Urinary bladder (tissue), 4 donors: ENCODE results near the gene EMC8. TPM values are rescaled to one million over a fixed set of nuclear protein-coding genes. Genes with fewer than 3 reads are reported as not detected.

ENCODE experiments used
- DNase-seq: peaks from one replicate; pipeline ENCODE4 v3.0.0-alpha.2; 2015; ENCODE audit errors: extremely low spot score
- H3K27ac ChIP-seq: one replicate; pipeline ENCODE4 v1.5.1; 2013; ENCODE audit warnings: low read depth, mild to moderate bottlenecking, moderate library complexity
- H3K36me3 ChIP-seq: one replicate; pipeline ENCODE4 v1.6.1; 2013; ENCODE audit warnings: mild to moderate bottlenecking, moderate library complexity; ENCODE audit not compliant: insufficient read depth
- H3K4me1 ChIP-seq: one replicate; pipeline ENCODE4 v1.6.1; 2013; ENCODE audit warnings: mild to moderate bottlenecking, moderate library complexity; ENCODE audit not compliant: insufficient read depth
- H3K4me3 ChIP-seq: one replicate; pipeline ENCODE4 v1.5.1; 2013; ENCODE audit warnings: low read depth, low read length
- WGBS: extraction: QIAGEN DNeasy Blood & Tissue Kit; methylation state at CpG from one replicate; pipeline ENCODE4 v1.1.7; 2013; 5-methylcytosine and 5-hydroxymethylcytosine counted together
- polyA plus RNA-seq: library from polyadenylated mRNA; stranded (reverse); fragments of 200-250 nt; gene quantifications from one replicate; pipeline ENCODE4 v1.2.3, GENCODE V29; 2013
- total RNA-seq: library from RNA; depleted of rRNA; stranded (reverse); fragments of >200 nt; gene quantifications from one replicate; pipeline ENCODE4 v1.2.3, GENCODE V29; 2014
- donor health status: healthy with polysubstance abuse.
- donor health status: healthy.

EMC8 gene
- total and polyA plus RNA-seq, 2 donors = 15.0 to 19.0 TPM

DNA sequence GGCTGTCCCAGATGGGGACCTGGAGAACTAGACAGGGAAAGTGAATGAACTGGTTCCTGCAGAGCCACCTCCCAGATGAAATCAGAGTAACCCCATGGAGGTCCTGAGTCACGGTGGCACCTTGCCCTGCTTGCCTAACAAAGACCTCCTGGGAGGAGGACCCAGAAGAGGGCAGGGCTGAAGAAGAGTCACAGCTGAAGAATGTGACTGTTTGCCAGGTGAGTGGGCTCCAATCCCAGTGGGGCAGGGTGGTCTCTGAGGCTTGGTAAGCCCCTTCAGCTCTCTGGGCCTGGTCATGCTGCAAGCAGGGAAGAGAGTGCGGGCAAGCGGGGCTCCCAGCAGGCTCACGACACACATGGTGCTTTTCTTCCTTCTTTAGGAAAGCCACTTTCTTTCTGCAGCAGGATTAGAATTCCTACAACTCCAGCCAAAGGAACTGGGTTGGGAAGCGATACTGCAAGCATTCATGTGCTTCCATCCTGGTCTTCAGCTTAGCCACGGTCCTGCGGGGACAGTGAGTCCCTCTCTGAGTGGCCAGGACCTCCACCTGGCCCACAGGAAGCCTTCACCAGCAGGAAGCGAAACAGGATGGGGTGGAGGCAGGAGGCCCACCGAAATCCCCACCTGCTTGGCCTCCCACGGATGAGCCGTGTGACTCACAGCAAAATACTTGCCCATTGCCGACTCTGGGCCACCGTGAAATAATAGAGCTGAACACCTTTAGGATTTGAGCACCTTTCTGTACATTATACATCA is 52.7 kb downstream of the EMC8 start:
- H3K36me3 ChIP-seq = no peaks in the 10 kb centered on the region
- H3K4me1 ChIP-seq = no peaks in the 10 kb centered on the region
- 74% methylated on average over 13 of the region's 13 CpGs for WGBS
- no peak for DNase-seq
- H3K27ac ChIP-seq = peak overlapping the region; percentile 57
- H3K4me3 ChIP-seq = no peak overlapping the region

DNA sequence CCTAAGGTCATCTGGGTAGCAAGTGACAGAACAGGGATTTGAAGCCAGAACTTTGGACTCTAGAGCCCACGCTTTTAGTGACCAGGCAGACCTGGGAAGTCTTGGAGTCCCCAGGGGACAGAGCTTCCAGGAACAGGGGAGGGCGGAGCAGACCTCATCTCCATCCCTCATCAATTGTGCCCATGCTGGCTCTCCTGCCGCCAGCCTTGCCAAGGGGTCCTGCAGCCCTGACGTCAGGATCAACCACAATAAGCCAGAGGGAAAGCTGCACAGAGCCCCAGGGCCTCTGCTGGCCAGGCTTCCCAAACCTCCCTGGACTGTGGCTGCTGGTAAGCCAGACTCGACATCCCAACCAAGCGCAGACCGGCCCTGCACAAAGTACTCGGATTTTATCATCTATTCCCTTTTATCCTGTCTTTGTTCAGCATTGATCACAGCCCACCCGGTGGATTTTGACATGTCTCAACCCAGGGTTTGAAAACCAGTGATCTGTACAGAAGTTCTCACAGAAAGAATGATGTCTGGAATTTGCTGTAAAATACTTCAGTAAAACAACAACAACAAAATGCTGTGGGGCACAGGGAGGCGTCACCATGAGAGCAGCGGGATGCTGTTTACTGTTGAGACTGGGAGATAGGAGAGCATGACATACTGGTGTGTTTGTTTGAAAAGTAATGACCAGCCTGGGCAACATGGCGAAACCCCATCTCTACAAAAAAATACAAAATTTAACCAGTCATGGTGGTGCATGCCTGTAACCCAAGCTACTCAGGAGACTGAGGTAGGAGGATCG is 60.2 kb downstream of the EMC8 start:
- H3K4me1 ChIP-seq = no peaks in the 10 kb centered on the region
- whole genome bisulfite sequencing = 70% methylated on average over 13 of the region's 13 CpGs
- H3K27ac ChIP-seq = no peak overlapping the region
- H3K36me3 ChIP-seq = no peaks in the 10 kb centered on the region
- no peak for DNase-seq
- no peak overlapping the region for H3K4me3 ChIP-seq

DNA sequence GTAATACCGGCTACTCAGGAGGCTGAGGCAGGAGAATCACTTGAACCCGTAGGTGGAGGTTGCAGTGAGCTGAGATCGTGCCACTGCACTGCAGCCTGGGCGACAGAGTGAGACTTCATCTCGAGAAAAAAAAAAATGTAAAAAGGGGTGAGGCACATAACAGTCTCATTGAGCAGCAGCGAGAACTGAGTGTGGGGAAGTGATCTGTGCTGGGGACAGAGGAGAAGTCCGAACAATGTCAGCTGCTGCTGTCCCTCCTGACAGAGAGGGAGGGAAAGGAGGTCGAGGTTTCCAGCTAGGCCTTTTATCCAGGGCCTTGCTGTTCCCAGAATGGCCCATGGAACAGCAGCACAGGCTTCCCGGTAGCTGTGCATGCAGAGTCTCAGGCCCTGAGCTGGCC is 62.4 kb downstream of the EMC8 start:
- no peak overlapping the region for H3K4me3 ChIP-seq
- H3K27ac ChIP-seq = no peak overlapping the region
- DNase-seq = no peak
- WGBS = 90% methylated on average over 9 of the region's 9 CpGs
- no peaks in the 10 kb centered on the region for H3K36me3 ChIP-seq
- no peaks in the 10 kb centered on the region for H3K4me1 ChIP-seq

DNA sequence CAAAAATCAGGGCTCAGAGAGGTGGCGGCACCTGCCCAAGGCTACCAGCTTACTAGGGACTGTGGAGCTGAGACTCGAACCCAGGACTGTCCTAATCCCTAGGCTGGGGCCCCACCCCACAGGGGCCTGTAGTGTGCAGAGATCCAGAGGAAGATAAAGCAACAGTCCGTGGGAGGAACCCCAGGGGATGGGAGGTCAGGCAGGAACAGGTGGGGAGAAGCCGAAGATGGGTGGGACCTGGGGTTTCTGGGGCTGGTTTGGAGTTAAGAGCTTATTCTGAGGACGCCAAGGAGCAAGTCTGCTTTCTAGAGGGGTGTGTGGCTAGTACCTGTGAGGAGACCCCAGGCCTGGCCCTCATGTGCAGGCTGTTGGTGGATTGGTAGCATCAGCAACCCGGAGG is 63.4 kb downstream of the EMC8 start:
- 77% methylated on average over 6 of the region's 6 CpGs for WGBS
- DNase-seq = no peak

DNA sequence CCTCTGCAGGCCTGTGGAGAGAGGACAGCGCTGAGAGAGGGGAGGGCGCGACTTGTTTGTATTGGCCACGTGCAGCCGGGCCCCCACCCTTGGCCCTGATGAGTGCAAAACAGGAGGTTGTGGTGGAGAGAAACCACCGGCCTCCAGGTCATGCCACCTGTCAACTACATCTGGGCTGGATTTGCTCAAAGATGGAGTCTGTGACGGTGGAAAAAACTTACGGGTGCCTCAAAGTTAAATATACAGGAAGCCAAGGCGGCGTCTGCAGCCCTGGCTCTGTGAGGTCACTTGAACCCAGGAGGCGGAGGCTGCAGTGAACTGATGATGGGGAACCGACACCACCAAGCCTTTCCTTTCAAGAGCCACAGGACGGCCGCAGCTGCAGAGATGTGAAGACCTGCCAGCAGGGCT is 64.1 kb downstream of the EMC8 start:
- WGBS = 78% methylated on average over 14 of the region's 14 CpGs
- no peak for DNase-seq
- H3K4me1 ChIP-seq = no peaks in the 10 kb centered on the region

More for the DNA sequence above, 63.4 kb downstream of the EMC8 start:
- Histone ChIP-seq H3K36me3 (no peaks in the 10 kb centered on the region), H3K27ac (no peak overlapping the region), H3K4me1 (no peaks in the 10 kb centered on the region), H3K4me3 (no peak overlapping the region)

DNA sequence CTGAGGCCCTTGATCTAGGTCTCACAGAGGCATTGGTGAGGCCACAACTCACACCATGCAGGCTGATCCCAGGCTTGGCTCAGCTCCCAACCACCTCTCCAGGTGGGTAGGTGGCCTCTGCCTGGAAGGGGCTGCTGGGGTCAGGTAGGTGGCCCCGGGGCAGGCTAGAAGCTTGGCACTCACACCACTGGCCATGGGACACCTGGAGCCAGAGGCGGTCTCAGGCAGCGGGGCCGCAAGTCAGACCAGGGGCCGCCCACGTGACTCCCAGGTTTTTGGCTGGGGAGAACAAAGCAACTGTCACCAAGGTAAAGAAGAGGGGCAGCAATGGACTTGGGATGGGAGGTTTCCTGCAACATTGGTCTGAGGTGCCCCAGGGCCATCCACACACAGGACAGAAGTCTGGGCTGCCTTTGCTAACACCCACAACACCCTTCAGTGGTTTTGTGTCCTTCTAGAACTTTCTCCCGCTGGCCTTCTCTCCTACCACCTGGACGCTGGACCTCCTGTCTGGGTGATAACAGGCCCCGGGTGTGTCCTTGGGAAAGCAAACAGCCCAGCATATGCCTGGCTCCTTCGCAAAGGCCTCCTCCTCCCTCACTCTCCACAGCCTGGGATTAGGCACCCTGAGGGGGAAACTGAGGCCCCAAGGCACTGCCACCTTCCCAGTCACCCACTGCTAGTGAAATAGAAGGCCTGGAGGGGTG is 64.9 kb downstream of the EMC8 start:
- Histone ChIP-seq H3K27ac (no peak overlapping the region), H3K36me3 (no peaks in the 10 kb centered on the region), H3K4me1 (no peaks in the 10 kb centered on the region), H3K4me3 (no peak overlapping the region)
- DNase-seq = no peak
- WGBS = 84% methylated on average over 10 of the region's 10 CpGs

More for the DNA sequence above, 64.1 kb downstream of the EMC8 start:
- Histone ChIP-seq H3K27ac (no peak overlapping the region), H3K36me3 (no peaks in the 10 kb centered on the region), H3K4me3 (no peak overlapping the region)

DNA sequence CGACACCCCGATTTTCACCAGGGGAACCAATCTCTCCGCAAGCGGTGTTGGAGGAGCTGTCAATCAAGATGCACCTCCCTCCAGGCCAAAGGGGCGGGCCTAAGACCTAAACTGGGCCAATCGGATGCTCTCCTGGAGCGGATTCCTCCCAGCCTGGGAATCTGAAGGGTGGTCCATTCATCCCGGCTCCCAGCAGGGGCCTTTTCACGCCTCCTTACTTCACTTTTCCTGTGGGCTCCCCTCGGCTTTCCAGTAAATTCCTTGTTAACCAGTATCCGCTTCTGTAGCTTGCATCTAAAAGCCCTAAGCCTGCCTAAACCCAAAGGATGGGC is 65.5 kb downstream of the EMC8 start:
- no peak for DNase-seq
- Histone ChIP-seq H3K4me1 (no peaks in the 10 kb centered on the region), H3K27ac (no peak overlapping the region), H3K36me3 (no peaks in the 10 kb centered on the region), H3K4me3 (no peak overlapping the region)
- WGBS = 74% methylated on average over 11 of the region's 11 CpGs

DNA sequence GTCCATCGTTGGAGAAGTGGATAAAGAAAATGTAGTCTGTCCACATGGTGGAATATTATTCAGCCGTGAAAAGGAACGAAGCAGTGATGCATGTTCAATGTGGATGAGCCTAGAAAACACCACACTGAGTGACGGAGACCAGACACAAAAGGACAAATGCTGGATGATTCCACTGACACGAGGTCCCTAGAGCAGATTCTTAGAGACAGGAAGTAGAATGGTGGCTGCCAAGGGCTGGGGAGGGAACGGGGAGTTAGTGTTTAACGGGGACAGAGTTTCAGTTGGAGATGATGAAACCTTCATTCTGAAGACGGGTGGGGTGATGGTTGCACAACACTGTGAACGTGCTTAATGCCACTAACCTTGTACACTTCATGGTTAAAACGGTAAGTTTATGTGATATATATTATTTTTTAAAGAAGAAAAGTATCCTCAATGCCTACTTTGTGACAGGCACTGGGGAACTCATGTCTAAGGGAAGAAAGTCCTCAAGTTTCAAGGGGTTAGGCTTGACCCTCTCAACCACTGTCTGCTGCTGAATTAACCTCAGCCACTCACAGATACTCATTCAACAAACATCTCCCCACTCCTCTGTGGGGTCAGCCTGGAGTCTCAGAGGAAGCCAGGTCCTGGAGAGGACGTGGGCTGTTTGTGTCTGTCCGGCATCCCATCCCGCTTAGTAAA is 66.0 kb downstream of the EMC8 start:
- WGBS = 76% methylated on average over 13 of the region's 13 CpGs
- no peak overlapping the region for H3K27ac ChIP-seq
- H3K36me3 ChIP-seq = no peaks in the 10 kb centered on the region
- no peaks in the 10 kb centered on the region for H3K4me1 ChIP-seq
- DNase-seq = no peak
- no peak overlapping the region for H3K4me3 ChIP-seq

DNA sequence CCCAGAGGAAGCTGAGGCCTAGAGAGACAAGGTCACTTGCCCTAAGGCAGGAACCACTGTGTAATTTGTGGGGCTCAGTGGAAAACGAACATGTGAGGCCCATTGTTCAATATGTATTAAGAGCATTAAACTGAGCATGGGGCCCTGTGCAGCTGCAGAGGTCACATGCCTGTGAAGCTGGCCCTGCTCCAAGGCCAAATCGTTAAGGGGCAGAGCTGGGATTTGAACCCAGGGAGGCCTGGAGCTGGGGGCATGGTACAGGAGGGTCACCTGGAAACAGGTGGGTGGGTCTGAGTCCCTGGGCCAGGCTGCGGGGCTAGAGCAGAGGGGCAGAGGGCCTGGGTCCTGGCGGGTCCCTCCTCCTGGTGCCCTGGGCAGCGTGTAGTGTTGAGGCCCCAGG is 68.2 kb downstream of the EMC8 start:
- H3K4me1 ChIP-seq = no peaks in the 10 kb centered on the region

DNA sequence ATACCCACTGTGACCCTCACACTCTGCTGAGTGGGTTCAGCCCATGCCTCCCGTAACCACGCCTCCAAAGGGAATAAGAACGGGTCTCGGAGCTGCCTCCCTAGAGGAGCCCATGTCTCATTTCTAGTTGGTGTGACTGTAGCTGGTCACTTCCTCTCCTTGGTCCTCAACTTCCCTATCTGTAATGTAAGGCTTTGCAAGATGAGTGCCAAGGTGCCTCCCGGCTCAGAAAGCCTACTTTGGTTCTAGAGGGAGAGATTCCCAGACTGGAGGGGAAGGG is 69.2 kb downstream of the EMC8 start:
- Histone ChIP-seq H3K27ac (no peak overlapping the region), H3K4me1 (no peaks in the 10 kb centered on the region), H3K36me3 (no peaks in the 10 kb centered on the region), H3K4me3 (no peak overlapping the region)
- DNase-seq = no peak
- WGBS = 89% methylated on average over 5 of the region's 5 CpGs

More for the DNA sequence above, 68.2 kb downstream of the EMC8 start:
- Histone ChIP-seq H3K4me3 (no peak overlapping the region), H3K36me3 (no peaks in the 10 kb centered on the region), H3K27ac (no peak overlapping the region)
- WGBS = 78% methylated on average over 5 of the region's 5 CpGs
- no peak for DNase-seq

DNA sequence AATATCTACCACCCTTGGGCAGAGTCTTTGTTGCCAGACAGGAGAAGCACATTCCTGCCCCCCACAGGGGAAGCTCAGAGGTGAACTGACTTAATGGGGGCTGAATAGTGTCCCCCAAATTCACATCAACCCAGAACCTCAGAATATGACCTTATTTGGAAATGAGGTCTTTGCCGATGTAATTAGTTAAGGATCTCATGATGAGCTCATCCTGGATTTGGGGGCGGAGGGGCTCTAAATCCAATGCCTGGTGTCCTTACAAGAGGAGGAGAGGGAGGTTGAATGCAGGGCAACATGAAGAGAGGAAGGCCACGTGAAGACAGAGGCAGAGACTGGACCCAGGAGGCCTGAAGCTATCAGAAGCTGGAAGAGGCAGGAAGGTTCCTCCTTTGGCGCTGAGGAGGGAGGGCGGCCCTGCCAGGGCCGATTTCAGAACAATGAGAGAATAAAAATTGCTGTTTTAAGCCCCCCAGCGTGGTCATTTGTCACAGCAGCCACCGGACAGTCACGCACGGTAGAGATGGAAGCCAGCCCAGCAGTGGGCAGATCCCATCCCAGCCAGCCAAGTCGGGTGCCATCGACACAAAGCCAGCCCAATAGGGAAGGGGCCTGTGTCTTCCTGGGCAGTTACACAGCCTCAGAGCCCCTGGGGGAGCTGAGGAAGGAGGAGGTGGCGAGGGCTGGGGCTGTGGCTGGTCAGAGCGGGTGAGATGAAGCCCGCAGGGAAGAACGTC is 69.7 kb downstream of the EMC8 start:
- Histone ChIP-seq H3K4me3 (no peak overlapping the region), H3K4me1 (no peaks in the 10 kb centered on the region), H3K36me3 (no peaks in the 10 kb centered on the region), H3K27ac (no peak overlapping the region)
- 78% methylated on average over 16 of the region's 16 CpGs for WGBS
- no peak for DNase-seq

DNA sequence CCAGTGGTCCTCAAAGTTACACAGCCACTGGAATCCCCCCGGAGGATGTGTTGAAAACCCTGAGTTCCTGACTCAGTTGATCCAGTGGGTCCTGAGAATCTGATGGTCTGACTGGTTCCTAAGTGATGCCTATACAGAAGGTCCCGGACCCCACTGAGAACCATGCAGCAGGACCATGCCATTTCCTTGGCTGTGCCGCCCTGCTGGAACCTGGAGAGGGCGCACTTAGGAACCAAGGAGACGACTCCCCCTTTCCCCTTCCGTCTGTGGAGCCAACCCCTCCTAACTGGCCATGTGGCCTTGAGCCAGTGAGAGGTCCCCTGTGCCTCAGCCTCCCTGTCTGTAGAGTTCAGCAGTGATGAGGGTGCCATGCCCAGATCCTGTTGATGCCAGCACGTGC is 70.5 kb downstream of the EMC8 start:
- 85% methylated on average over 7 of the region's 7 CpGs for WGBS
- no peak for DNase-seq

More for the DNA sequence above, 70.5 kb downstream of the EMC8 start:
- Histone ChIP-seq H3K27ac (no peak overlapping the region), H3K4me1 (no peaks in the 10 kb centered on the region), H3K4me3 (no peak overlapping the region), H3K36me3 (no peaks in the 10 kb centered on the region)
